Peyer's patch (tissue), 4 donors: ENCODE measurements around the gene STYX. TPM values are rescaled to one million over a fixed set of nuclear protein-coding genes. Genes with fewer than 3 reads are reported as not detected.
"Not testable (repeated sequence)": the region's sequence is repeated elsewhere in the genome, so short reads cannot be mapped to it uniquely, and the experiment has no call there.

Experiments used
- DNase-seq, 3 donors: peaks; one replicate each; pipeline ENCODE4 v3.0.0-alpha.2; 2017 to 2019
- H3K27ac ChIP-seq, 4 donors: fragments of 200-600 bp; sonication (generic); one replicate each; pipeline ENCODE4 v1.5.1; 2016 to 2019
- H3K27me3 ChIP-seq, 2 donors: fragments of 200-600 bp; sonication (generic); one replicate each; pipeline ENCODE4 v1.5.1; 2019
- H3K36me3 ChIP-seq, 3 donors: fragments of 200-600 bp; sonication (generic); one replicate each; pipeline ENCODE4 v1.5.1; 2016 to 2019
- H3K4me1 ChIP-seq, 4 donors: fragments of 200-600 bp; sonication (generic); one replicate each; pipeline ENCODE4 v1.5.1; 2016 to 2019
- H3K4me3 ChIP-seq, 4 donors: fragments of 200-600 bp; sonication (generic); 1 replicate in 3 of 4; 2 replicates in 1 of 4; pipeline ENCODE4 v1.5.1; 2016 to 2019; ENCODE audit warnings: mild to moderate bottlenecking in 1 of 4
- H3K9me3 ChIP-seq, 4 donors: fragments of 200-600 bp; sonication (generic); one replicate each; pipeline ENCODE4 v1.5.1; 2016 to 2019; ENCODE audit warnings: mild to moderate bottlenecking in 1 of 4
- CTCF ChIP-seq, 6 experiments: fragments of 450-650 bp in 4 of 6; fragments of 200-600 bp in 2 of 6; sonication (generic) in 1 of 6; IDR thresholded peaks; one replicate each; pipeline ENCODE4 v1.5.1; 2017 to 2019; ENCODE audit warnings: antibody characterized with exemption in 6 of 6, mild to moderate bottlenecking in 3 of 6, moderate library complexity in 1 of 6
- POLR2A ChIP-seq, 2 donors: fragments of 450-650 bp; IDR thresholded peaks; one replicate each; pipeline ENCODE4 v1.5.1; 2017; ENCODE audit warnings: antibody characterized with exemption in 2 of 2, mild to moderate bottlenecking in 2 of 2, moderate library complexity in 2 of 2
- total RNA-seq, 4 donors: library from RNA; depleted of rRNA; stranded (reverse); fragments of >200 nt; gene quantifications; one replicate each; pipeline ENCODE4 v1.1.0, GENCODE V29; 2016

Gene STYX
- total RNA-seq, 4 donors from 2014 or later: 8.8 to 10.7 (median 9.9) TPM

- peaks cover 0 to 74% (median 3%) of the 10 kb centered on the region in 3 donors for H3K36me3 ChIP-seq
Observed at GRCh38 chr14:52711666-52712065, 18.3 kb upstream of the STYX start.

GRCh38 chr14:52716155-52716554 is 13.8 kb upstream of the STYX start:
- Histone ChIP-seq H3K27ac (no peak overlapping the region), H3K27me3 (no peaks in the 10 kb centered on the region), H3K4me3 (no peak overlapping the region), H3K4me1 (no peaks in the 10 kb centered on the region), H3K36me3 (peaks cover 0 to 92% (median 3%) of the 10 kb centered on the region in 3 donors), H3K9me3 (no peaks in the 10 kb centered on the region)
- TF ChIP-seq POLR2A (IDR thresholded peaks at IDR 0.05) (no peak), CTCF (IDR thresholded peaks at IDR 0.05) (no peak)
- no peak for DNase-seq

More at GRCh38 chr14:52711666-52712065, 18.3 kb upstream of the STYX start:
- Histone ChIP-seq H3K9me3 (no peaks in the 10 kb centered on the region), H3K4me3 (no peak overlapping the region), H3K27ac (no peak overlapping the region), H3K27me3 (no peaks in the 10 kb centered on the region), H3K4me1 (peaks cover 0 to 11% (median 0%) of the 10 kb centered on the region in 4 donors)
- TF ChIP-seq CTCF (IDR thresholded peaks at IDR 0.05) (no peak), POLR2A (IDR thresholded peaks at IDR 0.05) (no peak)
- no peak for DNase-seq

- Histone ChIP-seq H3K9me3 (no peaks in the 10 kb centered on the region), H3K27me3 (no peaks in the 10 kb centered on the region), H3K4me1 (no peaks in the 10 kb centered on the region), H3K4me3 (no peak overlapping the region), H3K36me3 (peaks cover 0 to 96% (median 0%) of the 10 kb centered on the region in 3 donors), H3K27ac (no peak overlapping the region)
- no peak for TF ChIP-seq CTCF (IDR thresholded peaks at IDR 0.05)
- no peak for TF ChIP-seq POLR2A (IDR thresholded peaks at IDR 0.05)
- DNase-seq: no peak
Observed at GRCh38 chr14:52723514-52724359, 6.2 kb upstream of the STYX start.

- Histone ChIP-seq H3K27me3 (no peaks in the 10 kb centered on the region), H3K36me3 (peaks cover 0 to 91% (median 0%) of the 10 kb centered on the region in 3 donors), H3K4me3 (no peak overlapping the region), H3K27ac (no peak overlapping the region), H3K4me1 (no peaks in the 10 kb centered on the region), H3K9me3 (no peaks in the 10 kb centered on the region)
- no peak for DNase-seq
- TF ChIP-seq CTCF (IDR thresholded peaks at IDR 0.05) (no peak), POLR2A (IDR thresholded peaks at IDR 0.05) (no peak)
Observed at GRCh38 chr14:52724360-52724644, 5.7 kb upstream of the STYX start.

GRCh38 chr14:52727509-52727908 is 2.5 kb upstream of the STYX start:
- H3K27me3 ChIP-seq, DNase-seq, H3K9me3 ChIP-seq, H3K4me3 ChIP-seq, H3K27ac ChIP-seq, H3K4me1 ChIP-seq: not testable (repeated sequence)
- H3K36me3 ChIP-seq: peaks cover 0 to 62% (median 0%) of the 10 kb centered on the region in 3 donors

- not testable (repeated sequence) for H3K4me1 ChIP-seq, DNase-seq, H3K27me3 ChIP-seq, H3K4me3 ChIP-seq, H3K9me3 ChIP-seq
- Histone ChIP-seq H3K27ac (peak overlapping the region in 1 of 4 donors; percentile 45), H3K36me3 (peaks cover 0 to 47% (median 0%) of the 10 kb centered on the region in 3 donors)
Observed at GRCh38 chr14:52729035-52729434, 931 bp upstream of the STYX start.
